ENCODE data around the gene ZMIZ1.
A peak's percentile ranks its signal among the peaks of the same experiment; 100 is the strongest.

Gene ZMIZ1

GRCh38 chr10:79082631-79083596 is 14.1 kb downstream of the ZMIZ1 start:
- DNase-seq = no peak

DNA sequence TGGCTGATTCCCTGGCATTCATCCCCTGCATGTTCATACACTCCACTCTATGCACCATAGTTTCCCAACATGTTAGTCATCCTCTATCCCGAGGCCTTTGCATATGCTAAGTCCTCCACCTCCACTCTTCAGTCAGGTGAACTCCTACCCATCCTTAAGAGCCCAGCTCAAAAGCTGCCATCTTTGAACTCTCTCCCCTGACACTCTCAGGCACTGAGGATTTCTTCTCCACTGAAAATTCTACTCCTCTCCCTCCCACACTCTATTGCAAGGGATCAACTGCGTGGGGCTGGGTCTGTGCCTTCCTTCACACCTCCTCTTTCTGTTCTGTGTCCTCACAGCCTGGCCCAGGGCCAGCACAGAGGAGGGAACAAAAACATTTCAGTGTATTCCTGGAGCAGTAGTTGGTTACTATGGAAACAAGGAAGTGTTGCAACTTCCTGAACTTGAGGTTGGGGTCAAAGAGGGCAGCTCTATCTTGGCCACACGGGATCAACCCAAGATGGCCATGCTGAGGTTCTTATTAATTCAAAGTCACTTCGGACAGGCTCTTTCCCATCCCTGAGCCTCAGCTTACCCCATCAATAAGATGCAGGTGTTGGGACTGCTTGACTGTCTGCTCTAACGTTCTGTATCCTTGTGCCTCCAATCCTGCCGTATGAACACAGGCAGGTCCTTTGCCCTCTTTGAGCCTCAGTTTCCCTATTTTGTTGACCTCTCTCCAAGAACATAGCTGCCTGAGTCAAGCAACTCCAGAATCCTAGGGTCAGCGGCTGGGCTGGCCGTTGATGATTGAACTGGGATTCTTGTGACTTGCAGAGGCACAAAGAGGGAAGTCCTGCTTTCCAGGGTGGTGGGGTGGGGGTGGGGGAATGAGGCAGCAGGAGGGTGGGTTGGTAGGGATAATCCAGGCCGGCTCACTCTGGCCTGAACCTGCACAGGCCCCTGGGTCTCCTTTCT is 15.5 kb downstream of the ZMIZ1 start:
- peak; percentile 76 for DNase-seq

DNA sequence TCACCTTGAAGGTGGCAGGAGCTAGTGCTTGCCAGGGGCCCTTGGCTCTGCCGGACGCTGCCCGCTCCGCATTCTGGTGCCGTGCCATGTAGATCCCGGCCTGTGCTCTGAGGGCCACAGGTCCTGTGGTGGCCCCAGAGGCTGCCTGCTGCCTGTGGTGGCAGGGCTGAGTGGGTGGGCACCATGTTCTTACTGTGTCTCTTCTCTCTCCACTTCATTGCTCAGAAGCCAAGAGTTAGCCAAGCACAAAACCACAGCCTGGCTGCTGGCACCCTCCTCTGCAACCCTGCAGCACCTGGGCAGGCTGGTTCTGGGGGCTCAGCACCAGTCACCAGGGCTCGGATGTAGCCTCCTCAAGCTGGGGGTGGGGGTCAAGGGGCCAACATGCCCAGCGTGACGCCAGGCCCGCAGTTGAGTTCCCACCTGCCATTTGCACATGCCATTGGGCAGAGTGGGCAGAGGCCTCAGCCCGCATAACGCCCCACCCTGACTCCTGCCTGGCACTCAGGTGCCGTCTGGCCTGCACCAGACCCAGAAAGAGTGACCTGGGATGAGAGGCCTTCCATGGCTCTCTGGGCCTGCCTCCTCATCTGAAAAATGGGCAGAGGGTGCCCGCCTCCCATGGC is 16.3 kb downstream of the ZMIZ1 start:
- no peak for DNase-seq

GRCh38 chr10:79086822-79087221 is 18.1 kb downstream of the ZMIZ1 start:
- DNase-seq = no peak

DNA sequence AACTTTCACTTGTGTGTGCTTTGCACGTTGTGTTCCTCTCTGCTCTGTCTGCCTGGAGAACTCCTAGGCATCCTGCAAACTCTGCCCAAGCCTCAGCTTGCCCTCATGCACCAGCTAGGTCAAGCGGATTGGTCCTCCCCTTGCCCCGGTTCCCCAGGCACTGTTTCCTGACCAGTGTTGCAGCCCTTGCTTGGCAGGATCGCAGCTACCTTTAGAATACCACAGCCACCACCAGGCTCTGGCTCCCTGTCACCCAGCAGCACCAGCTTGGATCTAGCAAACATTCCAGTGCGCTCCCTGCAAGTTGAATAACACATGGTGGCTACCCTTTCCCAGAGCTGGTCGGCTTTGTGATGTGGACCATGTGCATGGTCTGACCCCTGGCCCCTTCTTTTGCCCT is 19.0 kb downstream of the ZMIZ1 start:
- no peak for DNase-seq

DNA sequence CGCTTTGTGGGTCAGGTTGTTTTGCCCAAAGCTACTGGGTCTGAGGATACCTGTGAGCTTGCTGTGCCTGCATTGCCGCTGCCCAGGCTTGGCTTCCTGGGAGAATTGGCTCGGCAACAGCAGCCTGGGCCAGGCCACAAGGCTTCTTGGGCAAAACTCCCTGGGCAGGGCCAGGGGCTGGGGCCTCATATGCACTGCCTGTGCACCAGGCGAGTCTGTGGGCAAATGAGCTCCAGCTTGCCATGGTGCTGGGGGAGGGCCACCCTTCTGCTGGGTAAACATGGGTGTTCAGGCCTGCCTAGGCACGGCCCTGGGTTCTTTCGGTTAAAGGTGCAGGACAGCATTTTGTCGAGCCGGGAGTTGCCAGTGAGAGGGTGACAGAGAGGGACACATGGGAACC is 19.4 kb downstream of the ZMIZ1 start:
- DNase-seq = no peak

GRCh38 chr10:79088613-79089355 is 20.0 kb downstream of the ZMIZ1 start:
- DNase-seq = no peak

DNA sequence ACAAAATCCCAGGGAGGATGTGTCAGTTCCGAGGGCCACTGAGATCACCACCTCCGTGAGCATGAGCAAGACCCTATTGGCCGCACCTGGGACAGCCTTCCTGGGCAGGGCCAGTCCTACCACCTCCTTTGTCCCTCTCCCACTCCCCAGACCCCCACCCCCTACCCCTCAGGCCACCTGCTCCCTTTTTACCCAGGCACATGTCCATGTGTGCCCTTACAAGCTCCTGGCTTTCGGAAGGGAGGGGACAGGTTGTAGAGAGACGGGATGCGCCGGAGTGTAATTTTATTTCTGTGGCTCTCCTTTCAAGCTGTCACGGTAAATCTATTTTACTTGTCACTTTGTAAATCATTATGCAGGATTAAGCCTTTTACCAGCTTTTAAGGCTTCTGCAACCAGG is 20.9 kb downstream of the ZMIZ1 start:
- DNase-seq = no peak

- peak; percentile 36 for DNase-seq
Measured at GRCh38 chr10:79090134-79090803, 21.5 kb downstream of the ZMIZ1 start.

DNA sequence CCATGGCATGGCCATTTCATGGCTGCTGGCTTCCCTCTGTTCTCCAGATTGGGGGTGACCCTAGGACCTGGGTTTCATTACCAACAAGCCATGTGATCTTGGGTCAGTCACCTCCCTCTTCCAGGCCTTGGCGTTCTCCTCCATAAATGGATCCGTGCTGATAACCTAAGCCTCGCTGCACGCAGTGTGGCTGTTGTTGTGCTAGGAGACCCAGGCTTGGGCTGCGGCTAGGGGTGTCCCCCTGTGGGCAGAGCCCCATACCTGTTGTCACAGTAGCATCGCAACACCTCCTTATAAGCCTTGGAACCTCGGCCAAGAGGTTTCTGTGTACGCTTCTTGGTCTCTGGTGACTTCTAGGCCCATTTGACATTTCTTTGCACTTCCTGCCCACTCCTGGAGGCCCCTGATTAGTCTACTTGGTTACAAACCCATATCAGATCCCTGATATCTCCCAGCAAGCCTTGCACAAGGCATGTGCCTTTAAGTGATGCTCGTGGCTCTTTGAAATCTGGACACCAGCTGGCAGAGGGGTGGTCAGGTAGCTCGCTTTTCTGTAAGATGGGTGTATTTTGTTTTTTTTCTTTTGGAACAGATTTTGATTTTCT is 23.6 kb downstream of the ZMIZ1 start:
- no peak for DNase-seq

DNA sequence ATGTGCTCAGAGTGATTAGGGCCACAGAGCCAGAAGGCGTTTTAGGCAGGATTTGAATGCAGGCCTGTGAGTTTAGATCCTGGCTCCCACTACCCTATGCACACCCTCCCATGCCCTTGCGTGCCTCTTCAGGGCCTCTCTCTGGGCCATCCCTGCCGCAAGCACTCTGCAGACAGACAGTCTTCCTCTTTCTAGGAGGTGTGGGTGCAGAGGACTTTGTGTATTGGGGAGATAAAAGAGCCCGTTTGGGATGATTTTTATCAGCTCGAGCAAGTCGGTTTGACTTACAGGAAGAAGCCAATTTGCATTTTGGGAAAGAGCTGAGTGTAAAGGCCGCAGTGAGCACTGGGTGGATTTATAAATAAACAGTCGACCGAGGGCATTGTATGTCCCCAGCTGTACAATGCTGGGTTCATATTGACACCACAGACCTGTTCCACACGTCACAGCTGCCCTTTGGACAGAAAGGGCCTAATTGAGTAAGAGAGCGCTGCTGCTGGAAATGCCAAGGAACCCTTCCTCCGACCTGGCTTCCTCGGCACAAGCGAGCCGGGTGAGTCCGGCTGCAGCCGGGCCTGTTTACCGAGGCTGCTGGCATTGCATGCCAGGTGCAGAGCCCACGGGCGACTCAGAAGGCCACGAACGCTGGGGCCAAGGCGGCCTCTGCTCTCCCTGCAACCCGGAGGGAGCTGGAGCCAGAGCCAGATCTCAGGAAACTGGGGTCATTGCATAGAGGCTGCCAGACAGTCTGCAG is 25.1 kb downstream of the ZMIZ1 start:
- DNase-seq = no peak

- DNase-seq = no peak
Measured at GRCh38 chr10:79094412-79095175, 25.8 kb downstream of the ZMIZ1 start.

DNA sequence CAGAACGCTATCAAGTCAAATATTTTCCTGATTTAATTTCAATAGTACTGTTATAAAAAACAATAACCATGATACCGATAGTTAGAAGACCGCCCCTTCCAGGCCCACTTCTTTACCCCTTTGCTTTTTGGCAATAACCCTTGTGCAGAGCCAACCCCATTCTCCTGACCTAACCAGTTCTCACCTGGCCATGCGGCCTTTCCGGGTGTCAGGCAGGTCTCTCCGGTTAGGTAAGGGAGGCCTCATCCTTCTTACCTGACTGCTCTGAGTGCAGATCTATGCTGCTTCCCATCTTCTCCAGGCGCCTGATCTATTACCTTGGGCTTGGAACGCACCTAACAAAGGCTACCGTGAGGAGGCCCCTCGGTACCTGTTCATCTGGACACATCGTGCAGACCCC is 26.6 kb downstream of the ZMIZ1 start:
- DNase-seq = no peak

GRCh38 chr10:79096514-79096913 is 27.7 kb downstream of the ZMIZ1 start:
- DNase-seq = no peak

DNA sequence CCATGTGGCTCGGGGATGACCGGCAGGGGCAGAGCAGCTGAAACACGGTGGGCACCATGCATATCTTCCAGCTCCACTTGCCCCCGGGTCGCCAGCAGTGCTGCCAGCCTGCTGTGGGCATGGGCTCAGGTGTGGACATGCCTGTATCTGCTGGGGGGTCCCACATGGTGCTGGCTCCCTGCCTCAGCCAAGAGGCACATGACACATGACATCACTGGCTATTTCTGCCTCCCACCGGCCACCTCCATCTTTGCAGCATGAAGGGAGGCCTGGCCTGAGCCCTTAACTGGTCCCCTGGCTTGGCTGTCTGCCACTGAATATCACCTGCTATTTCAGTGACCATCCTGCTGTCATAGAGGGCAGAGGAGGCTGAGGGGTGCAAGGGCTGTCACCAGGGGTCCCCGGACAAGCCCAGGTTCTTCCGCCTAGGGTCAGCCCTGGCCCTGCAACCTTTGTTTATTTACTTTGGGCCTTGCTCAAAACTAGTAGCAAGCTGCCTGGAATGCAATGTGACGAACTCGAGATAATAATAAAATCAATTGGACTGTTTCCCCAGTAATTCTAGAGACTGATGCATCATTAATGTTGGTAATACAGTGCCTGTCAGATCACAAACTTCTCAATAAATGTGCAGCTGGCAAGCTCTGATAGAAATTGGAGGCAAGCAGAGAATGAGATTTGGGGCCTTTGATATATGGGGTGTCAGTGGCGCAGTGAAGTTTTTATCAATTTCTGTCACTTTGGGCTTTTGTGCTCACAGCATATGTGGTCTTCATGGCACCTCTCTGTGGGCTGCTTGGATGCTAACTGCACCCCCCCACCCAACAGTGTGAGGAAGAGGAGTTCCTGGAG is 28.5 kb downstream of the ZMIZ1 start:
- DNase-seq = no peak

- DNase-seq = no peak
Measured at GRCh38 chr10:79098061-79098460, 29.3 kb downstream of the ZMIZ1 start.

GRCh38 chr10:79098596-79099015 is 29.8 kb downstream of the ZMIZ1 start:
- DNase-seq = peak; percentile 61

DNA sequence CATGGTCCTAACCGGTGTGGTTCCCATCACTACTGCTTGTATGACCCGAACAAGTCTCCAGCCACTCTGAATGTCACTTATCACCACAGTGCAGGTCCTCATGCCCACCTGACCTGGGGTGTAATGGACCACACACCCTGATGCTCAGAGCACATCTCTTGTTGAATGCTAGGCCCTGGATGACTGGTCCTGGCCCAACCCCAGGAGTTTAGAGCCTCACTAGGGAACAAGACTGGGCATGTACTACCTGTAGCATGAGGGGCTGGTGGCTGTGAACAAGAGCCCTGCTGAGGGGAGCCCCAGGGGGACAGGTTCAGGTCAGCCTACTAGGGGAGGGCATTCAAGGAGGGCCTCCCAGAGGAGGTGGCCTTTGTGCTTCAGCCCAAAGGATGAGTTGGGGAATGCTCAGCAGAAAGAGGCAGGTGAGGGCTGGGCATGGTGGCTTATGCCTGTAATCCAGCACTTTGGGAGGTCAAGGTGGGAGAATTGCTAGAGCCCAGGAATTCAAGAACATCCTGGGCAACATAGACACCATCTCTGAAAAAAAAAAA is 31.2 kb downstream of the ZMIZ1 start:
- no peak for DNase-seq
